ENCODE measurements around the gene SIL1. TPM values are rescaled to one million over a fixed set of nuclear protein-coding genes. Genes with fewer than 3 reads are reported as not detected.

Gene SIL1
- total and polyA plus RNA-seq, 2 of the 8 experiments (the other 6 are each of a cell fraction or from before 2014, with no cell fraction given), result 8.3 to 12.8 TPM

GRCh38 chr5:139016186-139016585 is 182.0 kb downstream of the SIL1 start (continued):
- TF ChIP-seq RNF2 (IDR thresholded peaks at IDR 0.05; ENCODE audit: borderline replicate concordance, low read depth, low read length, missing control alignments, poor library complexity, severe bottlenecking), result no peak
- TF ChIP-seq SIN3A (conservative IDR thresholded peaks at IDR 0.05 in 1 of 2, IDR thresholded peaks at IDR 0.05 in 1 of 2; ENCODE audit: low read depth in 1 of 2, low read length in 2 of 2), result no peak
- TF ChIP-seq SRF (IDR thresholded peaks at IDR 0.05; ENCODE audit: low read depth, low read length), result no peak
- no peak for TF ChIP-seq CBX8 (IDR thresholded peaks at IDR 0.05; ENCODE audit: borderline replicate concordance, low read depth, low read length)
- TF ChIP-seq KDM4A (IDR thresholded peaks at IDR 0.05; ENCODE audit: low read depth, low read length, severe bottlenecking), result no peak
- TF ChIP-seq ZNF274 (IDR thresholded peaks at IDR 0.05; ENCODE audit: borderline replicate concordance, extremely low read depth, low read length), result no peak
- no peak for TF ChIP-seq POU5F1 (IDR thresholded peaks at IDR 0.05; ENCODE audit: low read depth, low read length)
